Breast epithelium (tissue), 3 donors: ENCODE measurements around the gene DSPP.

Source experiments
- POLR2A ChIP-seq: fragments of 450-650 bp; IDR thresholded peaks from one replicate; pipeline ENCODE4 v1.6.1; 2016; ENCODE audit warnings: antibody characterized with exemption, mild to moderate bottlenecking, moderate library complexity
- POLR2AphosphoS5 ChIP-seq, 3 donors: sonication (generic); formaldehyde crosslinking; IDR thresholded peaks; one replicate each; pipeline ENCODE4 v1.6.1; 2017; ENCODE audit warnings: antibody characterized with exemption in 3 of 3
- TF ChIP-seq, protein P1 (sequence below), 3 donors: fragments of 450-650 bp; IDR thresholded peaks; one replicate each; pipeline ENCODE4 v1.5.1; 2016 to 2017; ENCODE audit warnings: antibody characterized with exemption in 3 of 3, mild to moderate bottlenecking in 3 of 3, moderate library complexity in 3 of 3

DNA sequence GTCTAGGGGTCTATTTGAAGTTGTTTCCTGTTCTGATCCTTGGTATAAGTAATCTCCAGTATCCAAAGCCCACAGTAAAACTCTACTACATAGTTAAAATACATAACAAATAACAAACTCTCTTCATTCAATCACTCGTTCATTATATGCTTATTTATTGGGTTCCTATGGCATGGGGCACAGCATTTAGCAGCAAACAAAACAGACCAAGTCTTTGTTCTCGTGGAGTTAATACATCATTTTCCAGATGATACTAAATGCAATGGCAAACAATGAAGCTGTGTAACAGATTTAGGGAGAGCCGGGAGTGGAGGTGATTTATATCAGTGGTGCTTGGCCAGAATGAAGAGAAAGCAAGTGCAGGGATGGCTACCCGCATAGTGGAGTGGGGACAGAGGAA lies 42.6 kb upstream of the DSPP start:
- no peak for TF ChIP-seq POLR2AphosphoS5 (IDR thresholded peaks at IDR 0.05)
- TF ChIP-seq POLR2A, result no peak
- TF ChIP-seq, protein P1, sequence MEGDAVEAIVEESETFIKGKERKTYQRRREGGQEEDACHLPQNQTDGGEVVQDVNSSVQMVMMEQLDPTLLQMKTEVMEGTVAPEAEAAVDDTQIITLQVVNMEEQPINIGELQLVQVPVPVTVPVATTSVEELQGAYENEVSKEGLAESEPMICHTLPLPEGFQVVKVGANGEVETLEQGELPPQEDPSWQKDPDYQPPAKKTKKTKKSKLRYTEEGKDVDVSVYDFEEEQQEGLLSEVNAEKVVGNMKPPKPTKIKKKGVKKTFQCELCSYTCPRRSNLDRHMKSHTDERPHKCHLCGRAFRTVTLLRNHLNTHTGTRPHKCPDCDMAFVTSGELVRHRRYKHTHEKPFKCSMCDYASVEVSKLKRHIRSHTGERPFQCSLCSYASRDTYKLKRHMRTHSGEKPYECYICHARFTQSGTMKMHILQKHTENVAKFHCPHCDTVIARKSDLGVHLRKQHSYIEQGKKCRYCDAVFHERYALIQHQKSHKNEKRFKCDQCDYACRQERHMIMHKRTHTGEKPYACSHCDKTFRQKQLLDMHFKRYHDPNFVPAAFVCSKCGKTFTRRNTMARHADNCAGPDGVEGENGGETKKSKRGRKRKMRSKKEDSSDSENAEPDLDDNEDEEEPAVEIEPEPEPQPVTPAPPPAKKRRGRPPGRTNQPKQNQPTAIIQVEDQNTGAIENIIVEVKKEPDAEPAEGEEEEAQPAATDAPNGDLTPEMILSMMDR (IDR thresholded peaks at IDR 0.05), result no peak
